ENCODE results near the gene GSTM3.

GRCh38 chr1:109789551-109790180, 48.8 kb upstream of the GSTM3 start:
- TF ChIP-seq CTCF (IDR thresholded peaks at IDR 0.05) = no peak
- no peak for TF ChIP-seq EP300 (IDR thresholded peaks at IDR 0.05)
- no peak for TF ChIP-seq POLR2AphosphoS5 (IDR thresholded peaks at IDR 0.05)
- no peak for TF ChIP-seq POLR2A (IDR thresholded peaks at IDR 0.05)

All from upper lobe of left lung (tissue), 4 donors.